ENCODE results near the gene HRH3.

The HRH3 gene

GRCh38 chr20:62244644-62245108 is 24.6 kb upstream of the HRH3 start:
- in situ Hi-C loops (cut with MboI; ENCODE audit: low sequenced_read_pairs): no loop called here

DNA sequence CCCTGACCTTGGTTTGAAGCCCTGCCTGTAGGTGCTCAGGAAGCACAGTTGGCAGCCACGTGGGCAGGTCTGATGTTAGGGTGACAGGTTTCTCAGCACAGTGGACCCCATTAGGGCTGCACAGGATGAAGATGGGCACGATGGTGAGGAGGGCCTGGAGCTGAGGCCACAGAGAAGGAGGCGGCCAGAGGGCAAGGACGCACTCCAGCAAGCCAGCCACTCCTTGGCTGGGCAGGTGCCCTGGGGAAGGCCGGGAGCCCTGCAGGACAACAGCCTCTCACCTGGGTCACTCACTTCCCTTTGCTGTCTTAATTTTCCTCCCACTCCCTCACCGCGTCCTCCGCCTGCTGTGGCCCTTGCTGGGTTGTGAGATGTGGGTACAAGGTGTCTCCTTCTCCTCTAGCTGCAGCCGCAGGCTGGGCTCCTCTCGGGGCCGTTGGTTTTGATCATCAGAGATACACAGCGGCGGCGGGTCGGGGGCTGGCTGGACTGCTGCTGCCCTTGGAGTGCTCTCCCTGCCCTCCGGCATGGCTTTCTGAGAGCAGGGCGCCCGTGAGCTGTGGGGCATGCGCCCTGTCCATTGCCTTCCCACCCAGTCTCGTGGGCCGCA is 23.9 kb upstream of the HRH3 start:
- in situ Hi-C loops (cut with MboI; ENCODE audit: low sequenced_read_pairs): no loop called here

DNA sequence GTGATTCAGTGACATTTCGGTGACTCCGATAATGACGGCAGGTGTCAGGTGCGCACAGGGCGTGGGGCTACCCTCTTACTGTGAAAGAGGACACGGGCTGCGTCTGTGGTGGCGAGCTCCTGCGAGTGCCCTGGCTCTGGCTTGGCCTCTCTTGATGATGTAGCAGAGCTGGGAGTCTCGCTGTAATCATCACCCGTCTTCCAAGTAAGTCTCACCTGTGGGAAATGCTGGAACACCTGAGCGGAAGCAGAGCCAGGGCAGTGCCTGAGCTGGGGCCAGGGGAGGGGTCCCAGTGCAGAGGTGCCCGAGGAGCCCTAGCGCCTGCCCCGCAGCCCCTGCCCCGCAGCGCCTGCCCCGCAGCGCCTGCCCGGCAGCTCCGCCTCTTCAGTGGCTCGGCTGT is 23.0 kb upstream of the HRH3 start:
- in situ Hi-C loops (cut with MboI; ENCODE audit: low sequenced_read_pairs): no loop called here

- in situ Hi-C loops (cut with MboI; ENCODE audit: low sequenced_read_pairs): no loop called here
These were observed 22.1 kb upstream of the HRH3 start for GRCh38 chr20:62242176-62242575.

GRCh38 chr20:62241506-62241905 is 21.4 kb upstream of the HRH3 start:
- in situ Hi-C loops (cut with MboI; ENCODE audit: low sequenced_read_pairs): no loop called here

GRCh38 chr20:62240020-62240685 is 20.1 kb upstream of the HRH3 start:
- in situ Hi-C loops (cut with MboI; ENCODE audit: low sequenced_read_pairs): no loop called here

DNA sequence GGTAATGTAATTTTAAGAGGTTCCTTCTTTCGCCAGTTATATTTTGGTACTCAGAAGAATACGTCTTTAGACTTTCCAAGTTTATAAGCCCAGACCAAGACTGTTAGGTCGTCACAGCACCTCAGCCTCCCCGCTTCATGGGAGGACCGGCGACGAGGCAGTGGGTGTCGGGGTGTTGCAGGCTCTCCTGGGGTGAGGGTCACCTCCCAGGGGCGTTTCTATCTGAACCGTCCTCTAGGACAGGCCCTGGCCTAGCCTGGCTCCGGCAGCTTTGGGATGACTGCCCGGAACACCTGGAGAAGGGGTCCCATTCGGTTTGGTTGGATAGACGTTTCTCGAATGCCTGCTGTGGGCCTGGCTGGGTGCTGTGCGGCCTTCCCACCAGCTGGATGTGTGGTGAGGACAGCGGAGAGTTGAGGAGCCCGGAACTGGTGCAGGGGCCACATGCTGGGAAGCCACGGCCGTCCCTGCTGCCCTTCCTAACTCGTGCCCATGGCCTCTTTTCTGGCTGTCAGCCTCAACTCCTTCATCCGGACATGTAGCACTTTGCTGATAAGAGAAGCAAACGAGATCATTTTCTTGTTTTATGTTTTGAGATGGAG is 19.3 kb upstream of the HRH3 start:
- in situ Hi-C loops (cut with MboI; ENCODE audit: low sequenced_read_pairs): no loop called here

DNA sequence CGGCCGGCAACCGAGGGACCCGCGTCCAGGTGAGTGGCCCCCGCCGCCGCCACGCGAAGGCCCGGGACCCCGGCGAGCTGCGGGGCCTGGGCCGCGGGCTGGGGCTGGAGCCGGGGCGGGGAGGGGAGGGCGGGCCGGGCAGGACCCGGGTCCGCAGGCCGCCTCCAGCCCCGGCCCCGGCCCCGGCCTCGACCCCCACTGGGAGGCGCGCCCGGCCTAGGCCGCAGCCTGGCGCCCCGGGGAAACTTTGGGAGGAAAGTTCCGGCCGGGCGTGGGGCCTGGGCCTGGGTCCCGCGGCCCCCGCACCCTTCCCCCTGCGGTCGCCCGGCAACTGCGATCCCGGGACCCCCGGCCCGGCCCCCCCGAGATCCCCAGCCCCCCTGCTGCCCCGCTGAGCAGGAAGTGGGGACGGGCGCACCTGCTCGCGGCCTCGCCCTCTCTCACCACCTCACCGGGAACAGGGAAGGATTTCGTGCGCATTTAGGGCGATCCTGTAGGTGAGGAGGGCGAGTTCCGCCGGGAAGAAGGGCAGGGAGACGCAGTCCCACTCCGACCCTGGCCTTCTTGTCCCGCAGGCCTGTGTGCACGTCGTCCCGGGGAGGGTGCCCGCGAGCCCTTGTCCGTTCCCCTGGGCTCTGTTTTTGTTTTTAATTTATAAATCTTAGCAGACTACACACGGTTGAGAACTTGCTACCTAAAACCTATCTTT is 18.6 kb upstream of the HRH3 start:
- in situ Hi-C loops (cut with MboI; ENCODE audit: low sequenced_read_pairs): no loop called here

- in situ Hi-C loops (cut with MboI; ENCODE audit: low sequenced_read_pairs): no loop called here
These were observed 17.9 kb upstream of the HRH3 start, which contains the start of gene OSBPL2 for GRCh38 chr20:62237801-62238568. Gene OSBPL2, plus strand, starts transcription at chr20:62238521. Its CDS starts 17,664 bp downstream, at chr20:62256185.

GRCh38 chr20:62237514-62237800 is 17.4 kb upstream of the HRH3 start:
- in situ Hi-C loops (cut with MboI; ENCODE audit: low sequenced_read_pairs): no loop called here

DNA sequence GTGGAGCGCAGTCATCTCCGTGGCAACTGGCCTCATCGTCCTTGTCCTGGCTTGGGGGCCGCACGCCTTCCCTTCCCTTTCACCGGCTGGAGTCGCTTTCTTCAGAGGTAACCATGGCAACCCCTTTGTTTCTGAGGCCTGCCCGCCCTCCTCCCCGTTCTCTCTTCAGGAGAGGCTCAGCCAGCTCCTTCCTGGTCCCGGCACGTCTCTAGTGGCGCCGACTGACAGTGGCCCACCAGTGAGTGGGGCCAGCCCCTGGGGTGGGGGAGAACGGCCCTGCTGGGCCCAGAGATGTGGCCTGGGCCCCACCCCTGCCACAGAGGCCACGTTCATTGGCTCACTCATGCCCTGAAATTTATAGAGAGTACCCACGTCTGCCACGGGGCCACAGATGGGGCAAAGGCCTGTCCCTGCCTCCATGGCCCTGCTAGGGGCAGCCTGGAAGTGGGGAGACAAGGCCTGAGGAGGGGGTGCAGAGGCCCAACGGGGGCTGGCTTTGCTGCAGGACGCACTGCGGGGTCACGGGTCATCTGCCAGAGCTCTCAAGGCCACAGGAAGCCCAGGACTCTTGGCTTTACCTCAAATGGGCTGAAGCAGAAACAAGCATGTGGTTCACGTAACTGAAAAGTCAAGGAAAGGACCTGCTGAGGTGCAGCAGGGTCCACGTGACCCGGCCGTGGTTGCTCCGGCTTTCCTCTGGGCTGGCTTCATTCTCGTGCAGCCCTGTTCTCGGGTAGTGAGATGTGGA is 16.9 kb upstream of the HRH3 start:
- in situ Hi-C loops (cut with MboI; ENCODE audit: low sequenced_read_pairs): no loop called here

DNA sequence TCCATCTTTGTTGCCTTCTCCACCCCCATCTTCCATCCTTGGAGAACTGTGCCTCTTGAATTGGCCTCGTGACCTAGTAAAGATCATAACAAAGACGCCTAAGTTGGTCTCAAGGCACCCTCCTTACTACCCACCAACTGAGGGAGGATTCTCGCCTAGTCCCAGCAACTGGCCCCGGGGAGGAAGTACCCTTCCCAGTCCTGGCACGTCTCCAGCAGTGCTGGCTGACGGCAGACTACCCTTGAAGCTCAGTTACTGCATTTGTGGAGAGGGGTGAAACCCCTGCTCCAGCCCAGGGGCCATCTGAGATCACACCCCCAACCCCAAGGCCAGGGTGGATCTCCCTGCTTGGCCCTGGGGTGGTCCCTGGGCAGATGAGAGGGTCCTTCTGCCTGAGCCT is 16.1 kb upstream of the HRH3 start:
- in situ Hi-C loops (cut with MboI; ENCODE audit: low sequenced_read_pairs): no loop called here

GRCh38 chr20:62235777-62236157 is 15.7 kb upstream of the HRH3 start:
- in situ Hi-C loops (cut with MboI; ENCODE audit: low sequenced_read_pairs): no loop called here

DNA sequence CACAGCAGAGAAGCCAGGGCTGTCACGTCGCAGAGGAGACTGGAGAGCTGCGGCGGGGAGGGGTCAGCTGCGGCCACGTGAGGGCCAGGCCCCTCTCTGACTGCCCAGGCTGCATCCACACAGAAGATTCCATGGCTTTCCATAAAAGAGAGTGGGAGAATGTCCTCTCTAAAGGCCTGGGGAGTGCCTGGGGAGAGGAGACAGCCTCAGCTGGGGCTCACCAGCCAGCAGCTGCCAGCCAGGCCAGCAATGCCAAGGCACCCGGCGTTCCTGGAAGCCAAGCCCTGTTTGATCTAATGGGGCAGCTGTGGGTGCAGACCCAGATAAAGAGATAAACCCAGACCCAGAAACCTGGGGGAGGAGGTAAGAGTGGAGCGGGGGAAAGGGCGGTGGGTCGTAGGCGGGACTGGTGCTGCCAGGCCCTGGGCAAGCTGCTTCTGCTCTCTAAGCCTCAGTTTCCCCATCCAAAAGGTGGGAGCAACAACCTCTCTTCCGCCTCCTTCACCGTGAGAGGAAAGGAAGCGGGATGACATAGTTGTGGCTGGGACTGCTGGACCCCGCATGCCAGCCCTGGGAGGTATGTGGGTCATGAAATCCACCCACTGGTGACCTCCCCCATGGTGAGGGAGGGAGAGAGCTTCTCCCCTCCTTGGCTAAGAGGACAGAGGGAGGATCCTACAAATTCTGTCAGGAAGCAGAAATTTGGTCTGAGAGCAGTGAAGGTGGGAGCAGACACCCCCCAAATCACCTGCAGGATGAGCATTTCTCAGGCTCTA is 15.1 kb upstream of the HRH3 start:
- in situ Hi-C loops (cut with MboI; ENCODE audit: low sequenced_read_pairs): no loop called here

DNA sequence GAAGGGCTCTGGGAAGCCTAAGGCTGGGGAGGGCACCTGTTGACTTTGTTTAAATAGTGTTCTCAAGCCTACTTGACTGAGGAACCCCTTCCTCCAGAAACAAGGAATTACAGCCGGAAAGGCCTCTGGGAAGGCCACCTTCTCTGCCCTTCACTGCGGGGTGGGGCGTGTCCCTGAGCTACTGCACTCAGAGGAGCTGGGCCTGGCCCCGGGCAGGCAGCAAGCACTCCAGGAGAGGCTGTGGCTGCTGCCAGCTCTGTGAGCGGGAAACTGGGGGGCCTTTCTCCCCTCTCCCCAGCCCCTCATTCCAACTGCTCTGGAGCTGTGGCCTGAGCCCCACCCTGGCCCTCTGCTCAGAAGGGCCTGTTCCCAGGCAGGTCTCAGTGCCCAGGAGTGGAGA is 14.3 kb upstream of the HRH3 start:
- in situ Hi-C loops (cut with MboI; ENCODE audit: low sequenced_read_pairs): no loop called here

DNA sequence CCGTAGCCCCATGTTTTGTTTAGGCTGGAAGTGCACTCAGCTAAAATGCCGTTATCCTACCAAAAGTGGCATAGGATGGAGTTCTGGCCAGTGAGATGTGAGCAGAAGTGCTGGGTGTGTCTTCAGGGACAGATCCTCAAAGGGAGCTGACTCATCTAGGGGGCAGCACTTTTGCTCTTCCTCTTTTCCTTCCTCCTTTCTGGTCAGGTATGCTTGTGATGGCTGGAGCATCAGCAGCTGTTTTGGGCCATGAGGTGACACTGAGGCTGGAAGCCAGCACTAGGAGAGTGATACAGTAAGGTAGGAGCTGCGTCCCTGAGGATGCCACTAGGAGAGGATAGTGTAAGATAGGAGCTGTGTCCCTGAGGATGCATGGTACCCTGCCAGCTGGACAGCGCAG is 13.6 kb upstream of the HRH3 start:
- in situ Hi-C loops (cut with MboI; ENCODE audit: low sequenced_read_pairs): no loop called here

DNA sequence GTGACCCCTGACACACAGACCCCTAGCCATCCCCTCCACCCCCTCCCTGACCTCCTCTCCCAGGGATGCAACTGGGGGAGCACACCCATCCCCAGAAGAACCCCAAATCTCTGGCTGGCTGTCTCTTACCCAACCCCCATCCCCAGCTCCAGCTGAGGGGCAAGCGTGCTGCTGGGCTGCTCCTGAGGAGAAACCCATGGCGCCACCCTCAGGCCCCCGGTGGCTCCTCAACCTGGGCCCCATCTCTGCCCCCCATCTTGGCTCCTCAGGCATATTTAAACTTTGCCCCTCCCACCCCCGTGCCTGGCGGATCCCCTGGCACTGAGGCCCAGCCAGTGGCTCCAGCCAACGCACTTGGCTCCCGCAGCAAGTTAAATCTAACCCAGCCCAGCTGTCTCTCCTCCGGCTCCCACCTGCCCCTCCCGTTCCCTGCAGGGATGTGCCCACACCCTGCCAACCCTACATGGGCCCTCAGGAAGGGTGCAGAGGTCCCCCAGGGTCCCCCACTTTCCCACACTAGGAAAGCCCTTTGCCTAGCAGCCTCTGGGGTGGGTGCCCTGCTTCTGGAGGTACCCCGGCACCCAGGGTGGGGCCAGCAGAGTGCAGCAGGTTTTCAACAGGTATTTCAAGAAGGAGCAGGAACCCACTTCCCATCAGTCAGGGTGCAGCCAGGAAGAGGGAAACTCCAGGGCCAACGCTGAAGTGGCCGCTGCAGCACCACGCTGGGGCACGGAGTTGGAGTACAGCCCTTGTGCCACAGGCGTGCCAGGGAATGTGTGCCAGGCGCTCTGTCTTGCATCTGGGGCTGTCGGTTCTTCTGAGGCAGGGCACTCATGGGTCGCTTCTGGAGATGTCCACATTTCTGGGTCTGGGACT is 12.9 kb upstream of the HRH3 start:
- in situ Hi-C loops (cut with MboI; ENCODE audit: low sequenced_read_pairs): no loop called here

- in situ Hi-C loops (cut with MboI; ENCODE audit: low sequenced_read_pairs): no loop called here
These were observed 12.1 kb upstream of the HRH3 start for GRCh38 chr20:62232194-62232593.

DNA sequence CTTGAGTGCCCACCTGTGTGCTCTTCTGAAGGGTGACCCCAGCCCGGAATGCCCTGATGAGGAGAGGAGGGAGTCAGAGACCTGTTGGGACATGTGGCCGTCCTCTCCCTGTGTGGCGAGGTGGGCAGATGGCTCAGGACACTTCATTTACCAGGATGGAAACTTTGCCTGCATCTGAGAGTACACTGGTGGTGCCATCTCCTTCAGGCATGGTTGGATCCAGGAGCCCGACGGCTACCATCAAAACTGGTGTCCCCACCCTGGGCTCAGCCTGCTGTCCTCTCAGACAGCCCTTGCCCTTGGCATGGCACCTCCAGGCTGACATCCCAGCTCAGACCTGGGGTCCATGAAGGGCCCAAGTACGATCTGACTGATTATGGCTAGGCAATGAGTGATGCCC is 11.2 kb upstream of the HRH3 start:
- in situ Hi-C loops (cut with MboI; ENCODE audit: low sequenced_read_pairs): no loop called here
